Adrenal gland (tissue), 12 donors: Measurements from ENCODE around the gene VWA8. TPM values are rescaled to one million over a fixed set of nuclear protein-coding genes. Genes with fewer than 3 reads are reported as not detected.
"Not testable (repeated sequence)": the region's sequence is repeated elsewhere in the genome, so short reads cannot be mapped to it uniquely, and the experiment has no call there.

ENCODE experiments used
- DNase-seq, 7 donors: peaks; one replicate each; pipeline ENCODE4 v3.0.0-alpha.2; 2019 to 2020
- H3K27ac ChIP-seq, 5 donors: fragments of 200-600 bp; sonication (generic) in 4 of 5; 1 replicate in 3 of 5; 2 replicates in 2 of 5; pipeline versions ENCODE4 v1.5.1 to v1.8.0; 2016 to 2020; ENCODE audit warnings: mild to moderate bottlenecking in 1 of 5
- H3K27me3 ChIP-seq: fragments of 200-600 bp; 2 replicates; pipeline ENCODE4 v1.8.0; 2021
- H3K36me3 ChIP-seq, 2 donors: fragments of 200-600 bp; replicated peaks in 1 of 2; 1 replicate in 1 of 2; 2 replicates in 1 of 2; pipeline versions ENCODE4 v1.5.1 to v1.8.0; 2018 to 2022
- H3K4me1 ChIP-seq, 2 donors: fragments of 200-600 bp; replicated peaks in 1 of 2; 1 replicate in 1 of 2; 2 replicates in 1 of 2; pipeline versions ENCODE4 v1.5.1 to v1.8.0; 2018 to 2021
- H3K4me3 ChIP-seq, 4 donors: fragments of 200-600 bp; sonication (generic) in 3 of 4; one replicate each; pipeline ENCODE4 v1.5.1; 2016 to 2018
- H3K9me3 ChIP-seq, 3 donors: fragments of 200-600 bp; sonication (generic) in 1 of 3; replicated peaks in 1 of 3; 1 replicate in 2 of 3; 2 replicates in 1 of 3; pipeline versions ENCODE4 v1.5.1 to v1.8.0; 2016 to 2021
- CTCF ChIP-seq, 6 experiments: fragments of 450-650 bp in 4 of 6; fragments of 200-600 bp in 2 of 6; sonication (generic) in 1 of 6; IDR thresholded peaks; 1 replicate in 5 of 6; 2 replicates in 1 of 6; pipeline versions ENCODE4 v1.5.1 to v1.8.0; 2016 to 2021; ENCODE audit warnings: antibody characterized with exemption in 6 of 6, mild to moderate bottlenecking in 2 of 6, moderate library complexity in 1 of 6
- POLR2A ChIP-seq, 2 donors: fragments of 450-650 bp; IDR thresholded peaks; one replicate each; pipeline ENCODE4 v1.6.1; 2017; ENCODE audit warnings: antibody characterized with exemption in 2 of 2, mild to moderate bottlenecking in 2 of 2, moderate library complexity in 1 of 2
- WGBS, 4 donors: extraction: QIAGEN DNeasy Blood & Tissue Kit in 2 of 4; methylation state at CpG; one replicate each; pipeline versions ENCODE4 v1.1.5 to v1.1.7; 2013 to 2017; 5-methylcytosine and 5-hydroxymethylcytosine counted together
- intact Hi-C, 2 donors: fragments of 100-400 bp; cut with DNase I; formaldehyde crosslinking; loops; one replicate each; pipeline versions ENCODE4 v1.14.1 to v1.15.0; 2022 to 2023
- polyA plus RNA-seq, 3 donors: library from polyadenylated mRNA; stranded (reverse); fragments of 200-250 nt in 2 of 3; fragments of 350-450 nt in 1 of 3; fragmentation: Illumina TruSeq in 1 of 3; extraction: RNeasy Lipid Tissue Mini Kit (QIAGEN cat#74804) in 1 of 3; gene quantifications; one replicate each; pipeline ENCODE4 v1.2.3, GENCODE V29; 2013 to 2014
- total RNA-seq, 9 donors: library from RNA; depleted of rRNA in 4 of 9; stranded (reverse); fragments of >200 nt in 4 of 9; fragments of 120-200 nt in 1 of 9; fragmentation: NEBNext Ultra II Directional in 1 of 9; extraction: Animal tissue kit (Norgen Biotek cat#: 25700) in 1 of 9; gene quantifications; one replicate each; pipeline versions ENCODE4 v1.1.0 to v1.2.4, GENCODE V29; 2013 to 2023
- donor health status: healthy with polysubstance abuse.
- donor health status: Bipolar disorder and iron deficiency.
- donor health status: DM: yes; HTN: yes; CAD: no.
- donor health status: DM: no; HTN: no; CAD: no.
- donor health status: DM: no; HTN: no; CAD: no.
- donor health status: DM: yes; HTN: yes; CAD: no.

Gene VWA8
- total and polyA plus RNA-seq, 12 donors = 8.1 to 45.4 (median 31.4) TPM

GRCh38 chr13:41952749-41953148 is 8.2 kb downstream of the VWA8 start:
- Histone ChIP-seq H3K9me3 (no peaks in the 10 kb centered on the region), H3K36me3 (no peaks in the 10 kb centered on the region), H3K4me1 (peaks cover 0 to 7% of the 10 kb centered on the region in 2 donors), H3K27me3 (no peaks in the 10 kb centered on the region), H3K27ac (no peak overlapping the region), H3K4me3 (no peak overlapping the region)
- 84 to 86% (median 84%) methylated on average over 3 of the region's 3 CpGs for WGBS, 4 donors
- no peak for TF ChIP-seq CTCF (IDR thresholded peaks at IDR 0.05)
- TF ChIP-seq POLR2A (IDR thresholded peaks at IDR 0.05) = no peak
- no peak for DNase-seq
- intact Hi-C loops = no loop called here

- DNase-seq, H3K27me3 ChIP-seq, H3K27ac ChIP-seq, H3K36me3 ChIP-seq, H3K4me1 ChIP-seq, H3K4me3 ChIP-seq, intact Hi-C loops: not testable (repeated sequence)
- 71 to 93% (median 82%) methylated on average over 1 of the region's 1 CpG for WGBS, 4 donors
- H3K9me3 ChIP-seq = peaks cover 0 to 11% (median 8%) of the 10 kb centered on the region in 3 donors
Observed at GRCh38 chr13:41949104-41949503, 11.8 kb downstream of the VWA8 start.

GRCh38 chr13:41945926-41946325 is 15.0 kb downstream of the VWA8 start:
- TF ChIP-seq CTCF (IDR thresholded peaks at IDR 0.05) = no peak
- TF ChIP-seq POLR2A (IDR thresholded peaks at IDR 0.05) = no peak
- H3K36me3 ChIP-seq = no peaks in the 10 kb centered on the region
- intact Hi-C loops = no loop called here
- H3K9me3 ChIP-seq = peaks cover 0 to 11% (median 8%) of the 10 kb centered on the region in 3 donors
- no peak for DNase-seq
- H3K4me1 ChIP-seq = peaks cover 0 to 5% of the 10 kb centered on the region in 2 donors
- H3K27me3 ChIP-seq = no peaks in the 10 kb centered on the region
- H3K27ac ChIP-seq = no peak overlapping the region
- H3K4me3 ChIP-seq = no peak overlapping the region

GRCh38 chr13:41944635-41945397 is 16.1 kb downstream of the VWA8 start:
- Histone ChIP-seq H3K27me3 (no peaks in the 10 kb centered on the region), H3K36me3 (no peaks in the 10 kb centered on the region), H3K4me3 (no peak overlapping the region), H3K27ac (no peak overlapping the region), H3K4me1 (peaks cover 4 to 14% of the 10 kb centered on the region in 2 donors), H3K9me3 (peaks cover 0 to 11% (median 8%) of the 10 kb centered on the region in 3 donors)
- WGBS, 4 donors = 89 to 92% (median 90%) methylated on average over 3 of the region's 3 CpGs
- DNase-seq = no peak
- TF ChIP-seq CTCF (IDR thresholded peaks at IDR 0.05) (no peak), POLR2A (IDR thresholded peaks at IDR 0.05) (no peak)
- intact Hi-C loops = no loop called here

GRCh38 chr13:41944229-41944628 is 16.7 kb downstream of the VWA8 start:
- 93 to 97% (median 96%) methylated on average over 3 of the region's 3 CpGs for WGBS, 4 donors
- no peak for DNase-seq
- peaks cover 4 to 18% of the 10 kb centered on the region in 2 donors for H3K4me1 ChIP-seq
- intact Hi-C loops = no loop called here
- peaks cover 0 to 11% (median 8%) of the 10 kb centered on the region in 3 donors for H3K9me3 ChIP-seq
- no peak overlapping the region for H3K27ac ChIP-seq
- TF ChIP-seq CTCF (IDR thresholded peaks at IDR 0.05) = no peak
- TF ChIP-seq POLR2A (IDR thresholded peaks at IDR 0.05) = no peak
- no peaks in the 10 kb centered on the region for H3K27me3 ChIP-seq
- no peaks in the 10 kb centered on the region for H3K36me3 ChIP-seq
- H3K4me3 ChIP-seq = no peak overlapping the region
